Measurements from ENCODE around the gene HDAC7.

The HDAC7 gene

GRCh38 chr12:47832263-47832933 is 12.7 kb upstream of the HDAC7 start:
- ATAC-seq = no peak
- no peak for TF ChIP-seq GLIS3 (CRISPR knock-in tag; IDR thresholded peaks at IDR 0.05)
- TF ChIP-seq CSRNP3 (CRISPR knock-in tag; IDR thresholded peaks at IDR 0.05) = no peak
- TF ChIP-seq CSDC2 (CRISPR knock-in tag; IDR thresholded peaks at IDR 0.05) = no peak
- TF ChIP-seq POU6F1 (CRISPR knock-in tag; IDR thresholded peaks at IDR 0.05; ENCODE audit: borderline replicate concordance, low read depth) = no peak
- TF ChIP-seq OSR1 (CRISPR knock-in tag; IDR thresholded peaks at IDR 0.05) = no peak
- TF ChIP-seq TCF4 (CRISPR knock-in tag; IDR thresholded peaks at IDR 0.05; ENCODE audit: borderline replicate concordance) = no peak
- no peak for TF ChIP-seq ZC3H10 (CRISPR knock-in tag; IDR thresholded peaks at IDR 0.05)
- TF ChIP-seq ZFP30 (CRISPR knock-in tag; IDR thresholded peaks at IDR 0.05) = no peak
- TF ChIP-seq CREB5 (CRISPR knock-in tag; IDR thresholded peaks at IDR 0.05; ENCODE audit: low read depth) = no peak
- TF ChIP-seq ZFP3 (CRISPR knock-in tag; IDR thresholded peaks at IDR 0.05) = no peak
- TF ChIP-seq RARB (CRISPR knock-in tag; IDR thresholded peaks at IDR 0.05) = no peak

- TF ChIP-seq CSRNP3 (CRISPR knock-in tag; IDR thresholded peaks at IDR 0.05) = no peak
- no peak for ATAC-seq
Observed at GRCh38 chr12:47829584-47829983, 9.9 kb upstream of the HDAC7 start.

GRCh38 chr12:47828976-47829482 is 9.3 kb upstream of the HDAC7 start:
- ATAC-seq = peak; percentile 80
- TF ChIP-seq OSR1 (CRISPR knock-in tag; IDR thresholded peaks at IDR 0.05) (no peak), TCF4 (CRISPR knock-in tag; IDR thresholded peaks at IDR 0.05; ENCODE audit: borderline replicate concordance) (no peak), ISL1 (CRISPR knock-in tag; IDR thresholded peaks at IDR 0.05) (no peak), ZNF8 (CRISPR knock-in tag; IDR thresholded peaks at IDR 0.05) (no peak), TSHZ2 (CRISPR knock-in tag; IDR thresholded peaks at IDR 0.05) (no peak), SNAI2 (CRISPR knock-in tag; IDR thresholded peaks at IDR 0.05) (no peak), PPARA (CRISPR knock-in tag; IDR thresholded peaks at IDR 0.05; ENCODE audit: borderline replicate concordance) (no peak)

- no peak for TF ChIP-seq CSRNP3 (CRISPR knock-in tag; IDR thresholded peaks at IDR 0.05)
- peak; percentile 19; the same call in 2 of the 3 replicates for ATAC-seq
Observed at GRCh38 chr12:47828008-47828975, 8.6 kb upstream of the HDAC7 start.
